IPS DF 4.7 (cell line): Measurements from ENCODE around the gene AEN.

ENCODE experiments used
- DNase-seq: peaks from one replicate; pipeline ENCODE4 v3.0.0-alpha.2; 2013; ENCODE audit warnings: low spot score; ENCODE audit errors: extremely low read depth

Gene AEN

DNA sequence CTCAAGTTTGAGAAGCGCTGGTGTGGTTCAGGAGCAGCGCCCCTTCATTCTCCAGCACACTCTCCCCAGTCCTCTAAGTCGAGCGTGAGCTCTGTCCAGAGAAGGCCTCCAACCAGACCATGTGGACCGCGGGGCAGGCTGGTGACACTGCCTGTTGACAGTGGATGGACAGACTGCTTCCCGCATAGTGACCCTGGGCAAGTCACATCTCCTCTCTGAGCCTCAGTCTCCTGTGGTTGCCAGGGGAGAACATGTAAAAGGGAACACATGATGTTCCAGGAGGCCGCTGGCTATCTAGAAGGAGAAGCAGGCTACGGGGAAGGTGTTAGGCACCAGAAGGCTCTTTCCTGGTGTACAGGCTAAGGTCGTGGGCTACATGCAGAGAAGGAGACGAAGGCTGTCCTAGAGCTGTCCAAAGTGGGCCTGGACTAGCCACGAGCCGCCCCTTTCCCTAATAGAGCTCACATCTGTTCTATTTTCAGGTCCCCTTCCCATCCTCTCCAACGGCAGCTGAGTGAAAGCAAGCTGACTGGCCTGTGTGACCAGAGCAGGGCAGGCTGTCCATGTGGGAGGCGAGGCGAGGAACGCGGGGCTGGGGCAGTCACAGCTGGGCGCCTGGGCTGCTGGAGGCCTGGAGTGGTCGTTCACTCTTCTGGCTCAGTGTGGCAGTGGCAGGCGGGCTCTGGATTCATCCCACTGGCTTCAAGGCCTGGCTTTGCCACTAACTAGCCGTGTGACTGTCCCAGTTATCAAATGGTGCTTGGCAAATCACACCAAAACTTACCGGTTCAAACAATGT lies 28.8 kb downstream of the AEN start:
- DNase-seq, result no peak

DNA sequence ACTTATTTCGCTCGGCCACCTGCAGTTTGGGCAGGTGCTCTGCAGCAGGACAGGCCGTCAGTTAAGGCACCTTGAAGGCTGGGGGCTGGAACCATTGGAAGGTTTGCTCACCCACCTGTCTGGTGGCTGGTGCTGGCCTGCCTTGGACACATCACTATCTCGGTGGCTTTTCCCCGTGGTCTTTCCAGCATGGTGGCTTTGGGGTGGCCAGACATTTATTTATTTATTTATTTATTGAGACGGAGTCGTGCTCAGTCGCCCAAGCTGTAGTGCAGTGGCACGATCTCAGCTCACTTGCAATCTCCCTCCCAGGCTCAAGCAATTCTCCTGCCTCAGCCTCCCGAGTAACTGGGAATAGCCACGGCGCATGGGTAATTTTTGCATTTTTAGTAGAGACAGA lies 29.4 kb downstream of the AEN start:
- no peak for DNase-seq

DNA sequence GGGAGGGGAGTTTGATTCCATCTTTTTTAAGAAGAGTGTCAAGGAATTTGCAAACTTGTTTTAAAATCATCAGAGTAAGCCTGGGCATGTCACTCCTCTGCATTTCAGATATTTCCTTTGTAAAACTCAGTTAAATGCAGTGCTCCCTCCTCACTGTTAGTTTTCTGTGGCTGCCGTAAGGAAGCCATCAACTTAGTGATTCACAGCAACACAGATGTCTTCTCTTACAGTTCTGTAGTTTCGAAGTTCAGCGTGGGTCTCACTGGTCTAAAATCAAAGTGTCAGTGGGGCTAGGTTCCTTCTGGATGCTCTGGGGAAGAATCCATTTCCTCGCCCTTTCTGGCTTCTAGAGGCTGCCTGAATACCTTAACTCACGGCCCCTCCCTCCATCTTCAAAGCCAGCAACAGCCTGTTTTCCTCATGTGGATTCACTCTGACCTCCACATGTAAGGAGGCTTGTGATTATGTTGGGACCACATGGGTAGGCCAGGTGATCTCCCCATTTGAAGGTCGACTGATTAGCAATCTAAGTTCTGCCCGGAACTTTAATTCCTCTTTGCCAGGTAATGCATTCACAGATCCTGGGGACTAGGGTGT lies 30.1 kb downstream of the AEN start:
- DNase-seq, result no peak

DNA sequence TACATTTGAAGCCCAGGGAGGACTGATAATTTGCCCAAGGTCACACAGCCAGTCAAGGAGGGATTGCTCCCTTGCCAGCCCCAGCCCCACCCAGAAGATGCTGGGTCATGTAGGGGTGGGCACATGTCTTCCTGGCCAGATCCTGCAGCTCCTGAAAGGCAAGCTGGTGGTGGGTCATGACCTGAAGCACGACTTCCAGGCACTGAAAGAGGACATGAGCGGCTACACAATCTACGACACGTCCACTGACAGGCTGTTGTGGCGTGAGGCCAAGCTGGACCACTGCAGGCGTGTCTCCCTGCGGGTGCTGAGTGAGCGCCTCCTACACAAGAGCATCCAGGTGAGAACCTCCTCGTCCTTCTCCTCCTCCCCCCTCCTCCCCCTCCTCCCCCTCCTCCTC lies 30.8 kb downstream of the AEN start:
- DNase-seq, result no peak

DNA sequence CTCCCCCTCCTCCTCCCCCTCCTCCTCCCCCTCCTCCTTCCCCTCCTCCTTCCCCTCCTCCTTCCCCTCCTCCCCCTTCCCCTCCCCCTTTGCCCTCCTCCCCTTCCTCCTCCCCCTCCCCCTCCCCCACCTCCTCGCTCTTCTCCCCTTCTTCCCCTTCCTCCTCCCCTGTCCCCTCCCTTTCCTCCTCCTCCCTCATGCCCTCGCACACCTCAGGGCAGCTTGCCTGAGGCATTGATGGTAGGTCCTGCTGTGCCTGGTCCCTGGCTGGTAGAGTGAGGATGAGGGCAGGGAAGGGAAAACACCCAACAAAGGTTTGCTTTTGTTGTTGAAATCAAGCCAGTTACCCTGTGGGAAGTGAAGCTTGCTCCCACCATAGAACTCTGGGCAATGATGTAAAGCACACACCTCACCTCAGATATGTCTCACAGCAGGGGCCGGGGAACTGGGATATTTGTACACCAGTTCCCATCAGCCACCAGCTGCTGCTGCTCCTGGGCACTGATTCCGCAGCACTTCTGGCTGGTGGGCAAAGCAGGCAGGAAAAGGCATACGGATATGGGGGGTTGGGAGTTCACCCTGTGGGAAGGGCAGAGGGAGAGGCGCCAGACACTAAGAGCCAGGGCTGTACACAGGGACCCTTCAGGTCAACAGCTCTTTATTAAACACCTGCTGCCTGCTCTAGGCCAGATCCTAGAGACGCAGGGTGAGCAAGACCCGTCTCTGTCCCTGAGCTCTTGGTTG lies 31.5 kb downstream of the AEN start:
- no peak for DNase-seq

DNA sequence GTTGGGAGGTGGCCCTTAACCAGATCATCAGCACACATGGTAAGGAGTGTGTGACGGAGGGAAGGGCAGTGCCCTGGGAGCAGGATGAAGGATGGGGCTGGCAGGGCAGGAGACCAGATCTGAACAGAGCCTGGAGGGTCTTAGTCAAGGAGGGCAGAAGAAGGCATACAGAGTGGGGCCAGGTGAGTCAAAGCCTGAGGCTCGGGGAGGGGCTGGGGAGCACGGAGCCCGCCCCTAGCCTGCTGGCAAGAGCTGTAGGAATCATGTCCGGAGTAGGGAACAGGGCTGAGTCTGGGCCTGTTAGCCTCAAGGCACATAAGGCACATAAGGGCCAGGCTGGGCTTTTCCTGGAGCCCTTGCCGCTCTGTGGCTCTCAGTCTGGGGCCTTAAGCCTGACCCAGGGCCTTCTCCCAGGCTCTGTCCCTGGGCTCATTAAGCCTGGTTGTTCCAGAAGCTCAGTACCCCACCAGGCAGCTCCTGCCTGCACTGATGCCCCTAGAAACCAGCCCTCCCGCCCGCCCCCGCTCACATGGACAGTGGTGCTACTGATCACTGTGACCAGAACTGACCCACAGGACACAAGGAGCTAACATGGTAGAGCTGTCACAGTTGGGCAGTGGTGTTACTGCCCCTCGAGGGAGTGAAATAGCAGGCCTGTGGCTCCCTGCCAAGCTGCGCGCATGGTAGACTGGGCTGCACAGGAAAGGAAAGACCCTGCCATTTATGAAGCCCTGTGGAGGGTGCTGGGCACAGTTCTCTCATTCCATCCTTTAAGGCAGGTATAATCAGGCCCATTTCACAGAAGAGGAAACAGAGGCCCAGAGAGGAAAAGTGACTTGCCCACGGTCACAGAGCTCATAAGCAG lies 32.3 kb downstream of the AEN start:
- no peak for DNase-seq

DNA sequence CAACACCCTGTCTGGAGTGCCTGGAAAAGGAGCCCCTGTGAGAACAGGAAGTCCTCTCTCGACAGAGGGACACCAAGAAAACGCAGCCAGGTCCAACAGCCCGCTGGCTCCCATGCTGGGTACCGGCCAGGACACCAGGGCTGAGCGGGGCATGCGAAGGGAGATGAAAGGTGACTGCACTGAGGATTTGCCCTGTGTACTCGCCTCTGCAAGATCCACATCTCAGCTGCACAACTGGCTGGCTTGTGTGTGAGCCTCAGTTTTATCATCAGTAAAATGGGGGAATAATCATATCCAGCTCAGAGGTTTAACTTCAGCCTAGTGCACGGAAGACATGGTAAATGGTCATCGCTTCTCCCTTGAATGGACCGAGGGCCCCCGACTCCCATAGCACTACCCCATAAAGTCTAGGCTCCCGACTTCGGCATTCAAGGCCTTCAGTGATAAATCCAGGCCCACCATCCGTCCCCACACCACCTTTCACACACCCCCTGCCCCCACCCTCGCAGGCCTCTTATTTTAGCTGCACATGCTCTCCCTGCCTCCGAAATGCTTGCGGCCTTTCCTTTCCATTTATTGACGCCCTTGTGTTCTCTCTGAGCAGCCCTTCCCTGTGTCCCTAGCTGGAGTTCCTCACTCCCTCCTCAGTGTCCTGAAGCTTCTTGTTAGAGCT lies 33.4 kb downstream of the AEN start:
- DNase-seq, result no peak

DNA sequence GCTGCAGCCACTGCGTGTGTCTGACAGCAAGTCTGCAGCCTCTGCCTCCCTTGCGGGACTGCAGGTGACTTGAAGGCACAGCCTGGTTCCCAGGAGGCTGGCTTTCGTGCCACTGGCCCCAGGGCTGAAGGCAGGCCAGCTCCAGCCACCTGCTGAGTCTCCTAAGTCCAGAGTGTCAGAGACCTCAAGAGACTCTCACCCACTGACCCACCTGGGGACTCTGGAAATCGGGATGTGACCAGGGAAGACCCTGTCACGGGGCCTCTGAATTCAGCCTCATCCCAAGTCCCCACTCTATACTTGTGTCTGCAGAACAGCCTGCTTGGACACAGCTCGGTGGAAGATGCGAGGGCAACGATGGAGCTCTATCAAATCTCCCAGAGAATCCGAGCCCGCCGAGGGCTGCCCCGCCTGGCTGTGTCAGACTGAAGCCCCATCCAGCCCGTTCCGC lies 34.0 kb downstream of the AEN start:
- no peak for DNase-seq

DNA sequence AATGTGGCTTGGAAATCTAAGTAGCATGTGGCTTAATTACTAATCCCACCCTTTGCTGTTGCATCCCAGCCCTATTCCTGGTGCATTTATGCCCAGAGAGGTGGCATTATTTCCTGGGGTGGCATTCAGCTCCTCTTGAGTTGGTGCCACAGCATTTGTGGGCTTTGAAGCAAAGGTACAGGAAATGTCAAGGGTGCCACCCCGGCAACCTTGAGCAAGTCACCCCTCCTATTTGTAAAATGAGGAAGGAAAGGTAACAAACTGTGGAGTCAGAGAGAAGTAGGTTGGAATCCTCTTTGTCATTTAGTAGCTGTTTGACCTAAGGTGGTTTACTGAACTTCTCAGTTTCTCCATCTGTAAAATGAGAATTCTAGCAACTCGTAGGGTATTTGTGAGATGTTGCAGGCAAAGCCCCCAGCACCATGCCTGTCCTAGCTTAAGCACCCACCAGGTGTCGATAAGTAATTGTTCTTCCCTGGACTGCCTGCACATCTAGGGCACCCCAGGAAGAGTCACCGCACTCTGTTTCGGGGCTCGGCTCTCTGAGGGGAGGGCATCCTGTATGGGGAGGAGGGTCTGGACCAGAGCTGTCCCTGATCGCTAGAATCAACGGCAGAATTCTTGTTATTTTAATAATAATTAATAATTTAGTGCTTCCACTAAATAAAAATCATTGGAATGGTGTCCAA lies 34.8 kb downstream of the AEN start:
- DNase-seq, result no peak

DNA sequence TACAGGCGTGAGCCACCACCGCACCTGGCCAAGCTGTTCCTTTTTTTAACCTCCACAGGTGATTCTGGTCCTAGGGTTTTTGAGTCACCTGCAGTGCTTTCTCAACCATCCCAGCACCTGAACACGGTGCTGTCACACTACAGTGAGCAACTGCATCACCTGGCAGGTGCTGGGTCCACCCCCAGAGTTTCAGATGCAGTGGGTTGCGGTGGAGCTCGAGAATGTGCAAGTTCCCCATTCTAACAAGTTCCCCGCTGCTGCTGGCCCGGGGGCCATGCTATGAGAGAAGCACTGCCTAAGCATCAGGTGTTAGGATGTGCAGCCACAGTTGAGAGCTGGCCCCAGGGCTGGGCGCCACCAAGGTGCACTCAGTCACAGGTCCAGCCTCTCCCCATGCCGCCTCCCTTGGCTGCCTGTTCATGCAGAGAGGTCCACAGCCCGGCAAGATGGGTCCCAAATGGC lies 35.7 kb downstream of the AEN start:
- no peak for DNase-seq

DNA sequence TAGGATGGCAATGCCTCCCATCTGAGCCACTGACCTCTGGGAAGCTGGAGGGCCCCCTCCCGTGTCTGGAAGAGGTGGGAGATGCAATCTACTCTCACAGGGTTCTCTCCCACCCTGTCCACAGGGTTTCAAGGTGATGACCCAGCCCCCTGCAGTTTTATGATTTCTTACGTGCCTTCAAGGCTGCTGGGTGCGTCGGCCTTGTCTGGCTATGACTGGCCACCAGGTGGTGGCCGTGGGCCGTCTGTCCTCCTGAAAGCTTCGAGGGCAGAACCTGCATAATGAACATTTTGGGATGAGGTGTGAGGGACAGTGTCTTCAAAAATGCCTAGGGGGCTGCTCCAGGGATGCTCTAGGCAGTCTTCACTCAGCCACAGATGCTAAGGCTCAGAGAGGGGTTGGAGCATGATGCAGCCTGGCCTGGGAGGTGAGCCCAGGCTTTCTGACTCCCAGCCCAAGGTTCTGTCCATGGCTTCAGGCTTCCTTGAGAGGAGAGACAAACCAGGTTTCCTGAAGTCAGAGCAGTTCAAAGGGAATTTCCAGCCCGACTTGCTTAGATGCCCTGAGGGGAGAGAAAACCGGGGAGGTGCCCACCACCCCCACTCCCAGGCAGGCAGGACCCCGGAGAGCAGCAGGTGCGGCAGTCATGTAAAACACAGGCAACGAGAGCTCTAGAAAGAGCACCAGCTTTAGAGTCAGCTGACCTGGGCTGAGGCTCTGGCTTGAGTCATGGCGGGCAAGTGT lies 36.4 kb downstream of the AEN start:
- no peak for DNase-seq

DNA sequence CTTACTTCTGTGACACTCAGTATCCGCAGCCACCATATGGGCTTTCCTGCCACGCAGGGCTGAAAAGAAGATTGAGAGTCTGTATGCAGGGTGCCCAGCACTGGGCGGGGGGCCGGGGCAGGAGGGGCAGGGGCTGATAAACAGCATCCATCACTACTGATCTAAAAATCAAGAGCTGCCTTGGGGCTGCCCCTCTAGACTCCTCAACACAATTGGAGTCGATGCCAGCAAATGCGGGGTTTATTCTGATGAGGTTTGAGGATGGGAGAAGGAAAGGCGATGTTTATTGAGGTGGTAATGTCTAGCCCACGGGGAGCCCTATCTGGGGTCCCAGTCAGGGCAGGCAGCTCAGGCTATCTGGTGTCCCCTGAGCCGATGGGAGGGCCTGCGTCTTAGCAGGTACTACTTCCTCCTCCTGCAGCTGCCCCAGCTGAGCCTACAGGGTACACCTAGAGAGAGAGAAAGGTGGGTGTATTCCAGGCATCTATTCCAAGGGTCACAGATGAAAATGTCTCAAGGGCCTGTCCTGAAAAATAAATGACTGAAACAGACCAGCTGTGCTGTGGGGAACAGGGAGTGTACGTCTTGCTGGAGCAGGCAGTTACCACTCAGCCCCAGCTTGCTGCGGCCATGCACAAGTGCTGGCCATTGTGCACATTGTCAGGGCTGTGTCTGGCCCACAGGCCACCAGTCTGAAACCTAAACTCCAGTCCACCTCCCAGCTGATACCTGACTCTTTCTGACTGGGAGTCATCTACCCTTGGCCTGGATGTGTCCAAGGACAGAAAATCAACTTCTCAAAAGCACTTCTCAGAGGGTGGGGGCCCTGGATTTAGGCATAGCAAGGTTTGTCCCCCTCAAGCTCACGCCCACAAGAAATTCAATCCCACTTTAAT lies 37.2 kb downstream of the AEN start:
- DNase-seq, result no peak

DNA sequence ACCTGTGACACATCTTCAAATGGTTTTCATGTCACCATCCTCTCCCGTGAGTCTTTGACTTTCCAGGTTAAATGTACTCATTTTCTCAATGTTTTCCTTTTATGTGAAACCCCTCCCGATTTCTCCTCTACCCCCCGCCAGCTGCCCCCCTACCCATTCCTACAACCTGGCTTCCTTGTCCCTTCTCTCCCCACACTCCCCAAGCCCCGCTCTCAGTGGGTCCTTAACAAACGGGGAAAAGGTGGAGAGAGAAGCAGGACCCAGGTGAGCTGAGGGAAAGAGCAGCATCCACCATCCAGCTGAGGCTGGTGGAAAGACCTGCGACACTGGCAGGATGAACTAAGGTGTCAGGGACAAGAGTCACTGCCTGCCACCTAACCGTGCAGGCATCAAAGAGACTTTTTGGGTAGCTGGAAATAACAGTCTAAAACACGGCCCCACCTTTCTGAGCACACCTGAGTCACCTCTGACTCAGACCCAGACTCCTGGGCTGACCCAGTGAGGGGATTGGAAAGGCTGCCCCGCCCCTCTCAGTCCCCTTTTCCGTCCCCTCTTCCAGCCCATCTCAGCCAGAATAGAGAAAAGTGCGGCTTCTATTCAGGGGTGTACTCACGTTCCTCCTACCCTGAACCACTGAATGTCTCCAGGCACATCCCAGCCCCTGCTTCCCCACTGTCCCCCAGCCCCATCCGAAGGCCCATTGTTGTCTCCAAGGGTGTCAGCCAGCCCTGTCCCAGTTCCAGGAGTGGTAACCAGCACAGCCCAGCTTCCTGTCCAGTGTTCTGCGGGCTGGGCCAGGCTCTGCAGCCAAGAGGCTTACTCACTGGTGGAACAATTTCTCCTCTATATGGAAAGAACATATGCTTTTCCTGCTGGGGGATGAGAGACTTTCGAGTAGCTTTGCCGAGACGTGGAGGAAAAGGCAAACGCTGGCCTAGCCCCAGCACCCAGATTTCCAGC lies 38.1 kb downstream of the AEN start:
- no peak for DNase-seq

DNA sequence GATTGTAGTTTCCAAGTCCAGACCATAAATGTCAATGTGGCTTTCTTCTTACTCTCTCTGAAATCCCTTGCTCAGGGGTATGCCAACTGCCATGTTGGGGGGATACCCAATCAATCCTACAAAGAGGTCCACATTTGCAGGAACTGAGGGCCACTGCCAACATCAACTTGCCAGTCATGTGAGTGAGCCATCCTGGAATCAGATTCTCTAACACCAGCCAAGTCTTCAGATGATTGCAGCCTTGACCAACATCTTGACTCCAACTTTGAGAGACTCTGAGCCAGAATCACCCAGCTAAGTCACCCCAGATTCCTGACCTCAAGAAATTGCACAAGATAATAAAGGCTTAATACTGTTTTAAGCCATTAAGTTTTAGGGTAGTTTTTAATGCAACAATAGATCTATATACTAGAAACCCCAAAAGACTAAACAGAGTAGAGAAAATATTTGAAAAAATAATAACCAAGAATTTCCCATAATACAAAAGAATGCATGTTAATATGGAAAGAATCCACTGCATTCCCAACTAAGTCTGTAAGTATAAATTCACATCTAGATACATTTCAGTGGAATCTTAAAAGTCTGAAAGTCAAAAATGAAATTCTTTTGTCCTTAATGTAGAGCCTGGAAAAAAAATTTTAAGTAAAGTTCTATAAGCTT lies 40.0 kb downstream of the AEN start:
- DNase-seq, result no peak

DNA sequence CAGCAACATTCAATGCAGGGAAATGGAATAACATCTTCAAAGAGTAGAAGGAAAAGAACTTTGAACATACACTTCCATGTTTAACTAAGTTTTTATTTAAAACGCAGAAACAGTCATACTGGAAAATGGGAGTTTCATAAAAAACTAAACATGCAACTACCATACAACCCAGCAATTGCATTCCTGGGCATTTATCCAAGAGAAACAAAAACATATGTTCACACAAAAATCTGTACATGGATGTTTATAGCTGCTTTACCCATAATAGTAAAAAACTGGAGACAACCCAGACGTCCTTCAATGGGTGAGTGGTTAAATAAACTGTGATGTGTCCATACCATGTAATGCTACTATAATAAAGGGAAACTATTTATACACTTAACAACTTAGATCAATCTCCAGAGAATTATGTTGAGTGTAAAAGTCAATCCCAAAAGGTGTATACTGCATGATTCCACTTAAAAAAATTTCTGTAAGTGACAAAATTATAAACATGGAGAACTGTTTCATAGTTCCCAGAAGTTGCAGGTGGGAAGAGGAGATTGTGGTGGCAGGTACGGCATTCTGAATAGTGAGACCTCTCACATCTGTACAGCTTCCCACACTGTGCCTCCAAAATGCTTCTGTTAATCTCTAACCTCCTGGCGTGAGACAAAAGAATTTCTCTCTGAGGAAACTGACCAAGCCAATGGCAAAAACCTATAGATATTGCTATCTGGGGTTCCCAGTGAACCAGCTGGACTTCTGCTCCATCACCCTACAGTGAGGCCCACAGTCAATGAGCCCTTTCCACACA lies 40.8 kb downstream of the AEN start:
- no peak for DNase-seq

DNA sequence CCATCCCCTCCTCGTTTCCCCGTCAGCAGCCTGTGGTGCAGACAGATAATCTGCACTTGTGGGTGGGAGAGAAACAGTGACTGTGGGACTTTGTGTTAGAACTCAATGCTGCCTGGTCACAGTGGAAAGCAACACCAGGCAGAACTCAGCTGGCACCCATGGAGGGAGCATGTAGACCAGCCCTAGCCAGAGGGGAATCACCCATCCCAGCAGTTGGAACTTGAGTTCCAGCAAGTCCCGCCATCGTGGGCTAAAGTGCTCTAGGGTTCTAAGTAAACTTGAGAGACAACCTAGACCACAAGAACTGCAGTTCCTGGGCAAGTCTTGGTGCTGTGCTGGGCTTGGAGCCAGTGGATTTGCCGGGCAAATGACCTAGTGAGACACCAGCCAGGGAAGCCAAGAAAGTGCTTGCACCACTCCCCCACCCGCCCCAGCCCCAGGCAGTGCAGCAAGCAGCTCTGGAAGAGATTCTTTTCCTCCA lies 42.0 kb downstream of the AEN start:
- no peak for DNase-seq
